Sigmoid colon (tissue), 7 donors: Measurements from ENCODE around the gene PRKG1. TPM values are rescaled to one million over a fixed set of nuclear protein-coding genes. Genes with fewer than 3 reads are reported as not detected.

Source experiments
- DNase-seq: peaks from one replicate; pipeline ENCODE4 v3.0.0-alpha.2; 2019
- H3K27ac ChIP-seq, 4 donors: fragments of 200-600 bp; sonication (generic); one replicate each; pipeline ENCODE4 v1.5.1; 2016 to 2019; ENCODE audit warnings: mild to moderate bottlenecking in 1 of 4
- H3K27me3 ChIP-seq, 3 donors: fragments of 200-600 bp; sonication (generic); one replicate each; pipeline ENCODE4 v1.5.1; 2019; ENCODE audit warnings: mild to moderate bottlenecking in 1 of 3
- H3K36me3 ChIP-seq, 4 donors: fragments of 200-600 bp; sonication (generic); one replicate each; pipeline ENCODE4 v1.5.1; 2016 to 2019
- H3K4me1 ChIP-seq, 4 donors: fragments of 200-600 bp; sonication (generic); one replicate each; pipeline ENCODE4 v1.5.1; 2017 to 2019
- H3K4me3 ChIP-seq, 4 donors: fragments of 200-600 bp; sonication (generic); one replicate each; pipeline ENCODE4 v1.5.1; 2017 to 2019; ENCODE audit warnings: mild to moderate bottlenecking in 2 of 4, moderate library complexity in 1 of 4
- H3K9me3 ChIP-seq, 4 donors: fragments of 200-600 bp in 3 of 4; sonication (generic) in 3 of 4; one replicate each; pipeline versions ENCODE4 v1.5.1 to v1.6.1; 2013 to 2019
- EP300 ChIP-seq, 4 donors: sonication (generic); formaldehyde crosslinking; IDR thresholded peaks; one replicate each; pipeline ENCODE4 v1.6.1; 2017; ENCODE audit warnings: antibody characterized with exemption in 4 of 4
- POLR2A ChIP-seq, 2 donors: fragments of 450-650 bp; IDR thresholded peaks; one replicate each; pipeline ENCODE4 v1.6.1; 2016; ENCODE audit warnings: antibody characterized with exemption in 2 of 2, mild to moderate bottlenecking in 2 of 2, moderate library complexity in 2 of 2
- POLR2AphosphoS5 ChIP-seq, 4 donors: sonication (generic); formaldehyde crosslinking; IDR thresholded peaks; one replicate each; pipeline ENCODE4 v1.6.1; 2017; ENCODE audit warnings: antibody characterized with exemption in 4 of 4
- WGBS, 2 donors: extraction: QIAGEN DNeasy Blood & Tissue Kit; methylation state at CpG; one replicate each; pipeline ENCODE4 v1.1.7; 2013; 5-methylcytosine and 5-hydroxymethylcytosine counted together
- intact Hi-C: fragments of 100-400 bp; cut with DNase I; formaldehyde crosslinking; loops from one replicate; pipeline ENCODE4 v1.15.1; 2023
- polyA plus RNA-seq, 3 donors: library from polyadenylated mRNA; stranded (reverse); fragments of 200-250 nt; gene quantifications; one replicate each; pipeline ENCODE4 v1.2.3, GENCODE V29; 2013
- total RNA-seq, 4 donors: library from RNA; depleted of rRNA; stranded (reverse); fragments of >200 nt; gene quantifications; one replicate each; pipeline ENCODE4 v1.1.0, GENCODE V29; 2016
- TF ChIP-seq, protein P1 (sequence below), 4 experiments: fragments of 450-650 bp in 3 of 4; fragments of 200-600 bp in 1 of 4; IDR thresholded peaks; one replicate each; pipeline ENCODE4 v1.5.1; 2016 to 2019; ENCODE audit warnings: antibody characterized with exemption in 4 of 4, mild to moderate bottlenecking in 3 of 4, moderate library complexity in 2 of 4
- donor health status: healthy with polysubstance abuse.
- donor health status: Bipolar disorder and iron deficiency.
- donor health status: healthy.

PRKG1 gene
- total and polyA plus RNA-seq, 7 donors = 3.7 to 92.9 (median 60.2) TPM

DNA sequence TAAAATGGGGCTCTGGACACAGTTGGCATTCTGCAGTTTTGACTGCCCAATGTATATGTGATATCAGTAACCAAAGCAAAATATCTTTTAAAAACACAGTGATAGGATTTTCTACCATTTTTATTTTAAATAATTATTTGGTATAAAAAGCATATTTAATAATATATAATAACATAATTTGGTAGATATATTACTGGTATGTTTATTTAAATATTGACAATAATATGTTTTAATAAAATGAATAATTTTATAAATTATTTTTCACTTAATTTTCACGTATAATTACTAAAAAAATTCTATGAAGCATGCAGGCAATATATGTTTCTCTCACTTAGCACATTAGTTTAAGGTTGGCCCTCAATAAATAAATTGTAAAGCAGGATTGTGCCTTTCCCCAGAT, 269.1 kb downstream of the PRKG1 start:
- Histone ChIP-seq H3K9me3 (no peaks in the 10 kb centered on the region), H3K4me1 (peaks cover 0 to 7% (median 2%) of the 10 kb centered on the region in 4 donors), H3K27ac (no peak overlapping the region), H3K27me3 (no peaks in the 10 kb centered on the region), H3K4me3 (no peak overlapping the region), H3K36me3 (no peaks in the 10 kb centered on the region)
- no peak for DNase-seq
- intact Hi-C loops = no loop called here
- WGBS, 2 donors = 97% methylated on average over 1 of the region's 1 CpG
- TF ChIP-seq POLR2AphosphoS5 (IDR thresholded peaks at IDR 0.05) (no peak), EP300 (IDR thresholded peaks at IDR 0.05) (no peak)
- TF ChIP-seq, protein P1, sequence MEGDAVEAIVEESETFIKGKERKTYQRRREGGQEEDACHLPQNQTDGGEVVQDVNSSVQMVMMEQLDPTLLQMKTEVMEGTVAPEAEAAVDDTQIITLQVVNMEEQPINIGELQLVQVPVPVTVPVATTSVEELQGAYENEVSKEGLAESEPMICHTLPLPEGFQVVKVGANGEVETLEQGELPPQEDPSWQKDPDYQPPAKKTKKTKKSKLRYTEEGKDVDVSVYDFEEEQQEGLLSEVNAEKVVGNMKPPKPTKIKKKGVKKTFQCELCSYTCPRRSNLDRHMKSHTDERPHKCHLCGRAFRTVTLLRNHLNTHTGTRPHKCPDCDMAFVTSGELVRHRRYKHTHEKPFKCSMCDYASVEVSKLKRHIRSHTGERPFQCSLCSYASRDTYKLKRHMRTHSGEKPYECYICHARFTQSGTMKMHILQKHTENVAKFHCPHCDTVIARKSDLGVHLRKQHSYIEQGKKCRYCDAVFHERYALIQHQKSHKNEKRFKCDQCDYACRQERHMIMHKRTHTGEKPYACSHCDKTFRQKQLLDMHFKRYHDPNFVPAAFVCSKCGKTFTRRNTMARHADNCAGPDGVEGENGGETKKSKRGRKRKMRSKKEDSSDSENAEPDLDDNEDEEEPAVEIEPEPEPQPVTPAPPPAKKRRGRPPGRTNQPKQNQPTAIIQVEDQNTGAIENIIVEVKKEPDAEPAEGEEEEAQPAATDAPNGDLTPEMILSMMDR (IDR thresholded peaks at IDR 0.05) = no peak

DNA sequence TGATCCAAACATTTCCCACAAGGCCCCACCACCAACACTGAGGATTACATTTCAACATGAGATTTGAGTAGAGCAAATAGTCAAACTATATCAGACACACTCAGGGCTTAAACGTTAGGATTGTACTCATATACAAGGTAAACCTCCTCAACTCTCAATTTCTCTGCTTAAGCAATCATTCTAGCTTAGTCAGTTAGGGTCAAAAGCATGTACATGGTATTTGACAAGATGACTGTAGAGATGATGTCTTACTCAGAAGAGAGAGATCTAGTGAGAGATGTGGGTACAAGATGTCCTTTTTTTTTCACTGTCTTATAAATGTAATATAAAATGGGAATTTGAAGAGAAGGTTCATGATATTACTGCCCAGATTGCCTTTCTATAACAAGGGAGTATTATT, 270.1 kb downstream of the PRKG1 start:
- intact Hi-C loops = no loop called here
- no peak for DNase-seq
- Histone ChIP-seq H3K4me3 (no peak overlapping the region), H3K9me3 (no peaks in the 10 kb centered on the region), H3K27me3 (no peaks in the 10 kb centered on the region), H3K36me3 (no peaks in the 10 kb centered on the region), H3K27ac (no peak overlapping the region), H3K4me1 (peaks cover 0 to 7% (median 2%) of the 10 kb centered on the region in 4 donors)
- 73 to 75% methylated on average over 1 of the region's 1 CpG for WGBS, 2 donors
- TF ChIP-seq, protein P1 (IDR thresholded peaks at IDR 0.05) = no peak
- TF ChIP-seq POLR2A (IDR thresholded peaks at IDR 0.05) (no peak), POLR2AphosphoS5 (IDR thresholded peaks at IDR 0.05) (no peak), EP300 (IDR thresholded peaks at IDR 0.05) (no peak)

DNA sequence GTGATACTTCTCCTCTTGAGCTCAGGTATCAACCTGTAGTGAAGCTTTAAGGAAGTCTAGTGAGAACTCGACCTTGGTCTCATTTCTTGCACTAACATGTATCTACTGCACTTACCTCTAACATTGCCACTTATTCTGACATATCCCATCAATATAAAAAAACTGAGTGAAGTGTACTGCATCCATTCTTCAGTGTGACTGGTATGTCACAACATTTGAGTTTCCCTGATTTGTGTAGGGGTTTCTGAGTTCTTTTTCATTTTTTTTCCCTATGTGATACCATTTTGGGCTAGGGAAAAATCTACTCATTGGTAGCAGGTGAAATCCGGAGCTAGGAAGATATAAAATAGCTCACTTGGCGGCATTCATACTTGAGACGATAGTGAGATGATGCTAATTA, 274.3 kb downstream of the PRKG1 start:
- no peak for DNase-seq
- Histone ChIP-seq H3K27me3 (no peaks in the 10 kb centered on the region), H3K4me1 (no peaks in the 10 kb centered on the region), H3K4me3 (no peak overlapping the region), H3K9me3 (no peaks in the 10 kb centered on the region), H3K27ac (no peak overlapping the region), H3K36me3 (no peaks in the 10 kb centered on the region)
- TF ChIP-seq POLR2A (IDR thresholded peaks at IDR 0.05) (no peak), POLR2AphosphoS5 (IDR thresholded peaks at IDR 0.05) (no peak), EP300 (IDR thresholded peaks at IDR 0.05) (no peak)
- TF ChIP-seq, protein P1 (IDR thresholded peaks at IDR 0.05) = no peak
- 92 to 95% methylated on average over 4 of the region's 4 CpGs for WGBS, 2 donors
- intact Hi-C loops = no loop called here

DNA sequence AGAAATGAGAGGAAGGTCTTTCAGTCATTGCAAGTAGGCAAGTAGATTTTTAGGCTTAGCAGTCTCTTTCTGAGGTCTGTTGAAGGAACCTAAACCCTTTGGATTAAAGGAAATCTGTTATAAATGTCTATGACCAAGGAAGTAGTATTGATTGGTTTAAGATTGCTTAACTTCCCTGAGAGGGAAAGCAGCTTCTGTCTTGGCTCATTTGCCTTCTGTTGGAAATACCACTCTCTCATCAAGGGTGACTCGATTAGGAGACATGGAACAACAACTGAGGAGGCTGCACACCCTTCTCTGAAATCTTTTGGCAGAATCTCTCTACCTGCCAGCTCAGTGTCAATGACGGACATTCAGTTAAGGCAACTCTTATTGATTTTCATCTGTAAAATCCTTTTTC, 282.9 kb downstream of the PRKG1 start:
- Histone ChIP-seq H3K9me3 (no peaks in the 10 kb centered on the region), H3K4me3 (no peak overlapping the region), H3K27me3 (no peaks in the 10 kb centered on the region), H3K4me1 (no peaks in the 10 kb centered on the region), H3K27ac (no peak overlapping the region), H3K36me3 (no peaks in the 10 kb centered on the region)
- intact Hi-C loops = no loop called here
- WGBS, 2 donors = 87% methylated on average over 2 of the region's 2 CpGs
- TF ChIP-seq EP300 (IDR thresholded peaks at IDR 0.05) (no peak), POLR2AphosphoS5 (IDR thresholded peaks at IDR 0.05) (no peak), POLR2A (IDR thresholded peaks at IDR 0.05) (no peak)
- TF ChIP-seq, protein P1 (IDR thresholded peaks at IDR 0.05) = no peak
- no peak for DNase-seq

DNA sequence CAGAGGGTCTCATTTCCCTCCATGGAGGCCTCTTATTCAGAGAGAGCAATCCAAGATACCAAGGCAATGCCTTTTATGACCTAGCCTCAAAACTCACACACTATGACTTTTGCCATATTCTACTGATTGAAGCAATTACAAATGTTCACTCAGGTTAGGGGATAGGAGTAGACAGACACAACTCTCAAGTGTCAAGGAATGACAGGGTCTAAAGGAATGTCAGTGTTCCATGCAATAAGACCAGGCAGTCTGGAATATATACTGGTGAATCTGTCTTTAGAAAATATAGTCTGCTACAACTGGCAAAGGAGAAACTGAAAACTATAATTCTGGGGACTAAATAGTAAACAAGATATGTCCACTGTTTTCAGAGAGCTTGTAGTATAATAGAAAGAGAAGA, 283.9 kb downstream of the PRKG1 start:
- Histone ChIP-seq H3K27ac (no peak overlapping the region), H3K4me1 (no peaks in the 10 kb centered on the region), H3K36me3 (no peaks in the 10 kb centered on the region), H3K9me3 (no peaks in the 10 kb centered on the region), H3K4me3 (no peak overlapping the region), H3K27me3 (no peaks in the 10 kb centered on the region)
- TF ChIP-seq POLR2A (IDR thresholded peaks at IDR 0.05) (no peak), EP300 (IDR thresholded peaks at IDR 0.05) (no peak), POLR2AphosphoS5 (IDR thresholded peaks at IDR 0.05) (no peak)
- DNase-seq = no peak
- intact Hi-C loops = no loop called here
